HG03135 (cell line): ENCODE measurements around the gene PRDM10.
"Not testable (repeated sequence)": the region's sequence is repeated elsewhere in the genome, so short reads cannot be mapped to it uniquely, and the experiment has no call there.

Source experiments
- ATAC-seq: cut with Tn5 transposase; IDR thresholded peaks from one replicate; pipeline ENCODE4 v1.9.1; 2021; ENCODE audit warnings: mild to moderate bottlenecking, moderate library complexity; ENCODE audit not compliant: unreplicated experiment

The PRDM10 gene

GRCh38 chr11:130020323-130020722 is 17.7 kb upstream of the PRDM10 start:
- no peak for ATAC-seq

GRCh38 chr11:130015846-130016245 is 13.2 kb upstream of the PRDM10 start:
- ATAC-seq: not testable (repeated sequence)

- no peak for ATAC-seq
Measured at GRCh38 chr11:130008326-130008725, 5.7 kb upstream of the PRDM10 start.

GRCh38 chr11:130006929-130007328 is 4.3 kb upstream of the PRDM10 start:
- ATAC-seq: no peak

- ATAC-seq: peak; percentile 15
Measured at GRCh38 chr11:130003717-130004001, 1.0 kb upstream of the PRDM10 start.

GRCh38 chr11:130002846-130003716 is 446 bp upstream of the PRDM10 start:
- peak; percentile 75 for ATAC-seq

GRCh38 chr11:130001461-130002351 is 929 bp downstream of the PRDM10 start:
- peak; percentile 27 for ATAC-seq

GRCh38 chr11:130000552-130001176 is 2.0 kb downstream of the PRDM10 start:
- ATAC-seq: no peak

GRCh38 chr11:129999407-129999806 is 3.2 kb downstream of the PRDM10 start:
- ATAC-seq: no peak

- no peak for ATAC-seq
Measured at GRCh38 chr11:129998905-129999304, 3.7 kb downstream of the PRDM10 start.

GRCh38 chr11:129998107-129998506 is 4.5 kb downstream of the PRDM10 start:
- ATAC-seq: no peak

GRCh38 chr11:129997513-129997912 is 5.1 kb downstream of the PRDM10 start:
- no peak for ATAC-seq

GRCh38 chr11:129996113-129996870 is 6.3 kb downstream of the PRDM10 start:
- no peak for ATAC-seq

GRCh38 chr11:129995163-129995562 is 7.5 kb downstream of the PRDM10 start:
- no peak for ATAC-seq

GRCh38 chr11:129992161-129992944 is 10.3 kb downstream of the PRDM10 start:
- ATAC-seq: peak; percentile 62

- no peak for ATAC-seq
Measured at GRCh38 chr11:129989149-129989813, 13.4 kb downstream of the PRDM10 start.

GRCh38 chr11:129987950-129988349 is 14.7 kb downstream of the PRDM10 start:
- ATAC-seq: no peak

- ATAC-seq: no peak
Measured at GRCh38 chr11:129985823-129986222, 16.8 kb downstream of the PRDM10 start.

GRCh38 chr11:129980086-129980485 is 22.5 kb downstream of the PRDM10 start:
- no peak for ATAC-seq
